Stimulated activated naive CD8-positive, alpha-beta T cell treated with anti-CD3 and anti-CD28 coated beads, Interleukin-15, Interleukin-2, amounts not matched to agents 100 U/mL and 50 U/mL, for 24 hours (primary cell): ENCODE measurements around the gene HAPLN2.

ENCODE experiments used
- ATAC-seq: fragments of 150-1000 bp; cut with Tn5 transposase; one replicate; pipeline ENCODE4 v1.10.0; 2021
- DNase-seq: peaks from one replicate; pipeline ENCODE4 v3.0.0; 2021

The HAPLN2 gene

GRCh38 chr1:156663178-156663577 lies 44.0 kb downstream of the HAPLN2 start:
- no peak for ATAC-seq
- DNase-seq, result no peak

GRCh38 chr1:156664046-156664766 lies 45.0 kb downstream of the HAPLN2 start:
- DNase-seq (no peak), ATAC-seq (no peak)

- DNase-seq (no peak), ATAC-seq (no peak)
These were observed 45.7 kb downstream of the HAPLN2 start for GRCh38 chr1:156664767-156665411.

GRCh38 chr1:156665539-156665938 lies 46.3 kb downstream of the HAPLN2 start:
- ATAC-seq, result no peak
- DNase-seq, result no peak

- no peak for DNase-seq
- ATAC-seq, result no peak
These were observed 47.8 kb downstream of the HAPLN2 start for GRCh38 chr1:156666862-156667609.

- ATAC-seq (no peak), DNase-seq (no peak)
These were observed 48.4 kb downstream of the HAPLN2 start for GRCh38 chr1:156667610-156667967.

GRCh38 chr1:156667968-156668709 lies 48.9 kb downstream of the HAPLN2 start:
- DNase-seq (no peak), ATAC-seq (no peak)

GRCh38 chr1:156668801-156669637 lies 49.8 kb downstream of the HAPLN2 start:
- DNase-seq (no peak), ATAC-seq (no peak)

- ATAC-seq (no peak), DNase-seq (no peak)
These were observed 50.6 kb downstream of the HAPLN2 start for GRCh38 chr1:156669794-156670193.

- DNase-seq (no peak), ATAC-seq (no peak)
These were observed 51.1 kb downstream of the HAPLN2 start for GRCh38 chr1:156670359-156670758.

- DNase-seq, result no peak
These were observed 51.6 kb downstream of the HAPLN2 start for GRCh38 chr1:156670791-156671190.

GRCh38 chr1:156671804-156672203 lies 52.6 kb downstream of the HAPLN2 start:
- ATAC-seq (no peak), DNase-seq (no peak)

More at GRCh38 chr1:156670791-156671190, 51.6 kb downstream of the HAPLN2 start:
- ATAC-seq, result no peak

- DNase-seq, result no peak
- ATAC-seq, result no peak
These were observed 54.3 kb downstream of the HAPLN2 start for GRCh38 chr1:156673387-156674121.
